Esophagus (tissue), 2 donors: Measurements from ENCODE around the gene ZNF215. TPM values are rescaled to one million over a fixed set of nuclear protein-coding genes. Genes with fewer than 3 reads are reported as not detected.
A peak's percentile ranks its signal among the peaks of the same experiment; 100 is the strongest.
"Not testable (repeated sequence)": the region's sequence is repeated elsewhere in the genome, so short reads cannot be mapped to it uniquely, and the experiment has no call there.

Source experiments
- H3K27ac ChIP-seq, 2 donors: one replicate each; pipeline ENCODE4 v1.5.1; 2013; ENCODE audit warnings: low read depth in 2 of 2, mild to moderate bottlenecking in 2 of 2, inconsistent platforms in 1 of 2, low read length in 1 of 2, moderate library complexity in 1 of 2
- H3K27me3 ChIP-seq, 2 donors: one replicate each; pipeline ENCODE4 v1.6.1; 2013; ENCODE audit warnings: low read length in 2 of 2, control low read depth in 1 of 2, mild to moderate bottlenecking in 1 of 2; ENCODE audit not compliant: insufficient read depth in 2 of 2, control insufficient read depth in 1 of 2
- H3K36me3 ChIP-seq, 2 donors: one replicate each; pipeline ENCODE4 v1.6.1; 2013; ENCODE audit warnings: low read length in 1 of 2; ENCODE audit not compliant: control insufficient read depth in 2 of 2, insufficient read depth in 2 of 2
- H3K4me1 ChIP-seq, 2 donors: one replicate each; pipeline ENCODE4 v1.6.1; 2013; ENCODE audit warnings: low read length in 1 of 2; ENCODE audit not compliant: control insufficient read depth in 2 of 2, insufficient read depth in 2 of 2
- H3K4me3 ChIP-seq, 2 donors: one replicate each; pipeline ENCODE4 v1.5.1; 2013; ENCODE audit warnings: low read length in 2 of 2, mild to moderate bottlenecking in 2 of 2, low read depth in 1 of 2, moderate library complexity in 1 of 2
- H3K9me3 ChIP-seq, 2 donors: one replicate each; pipeline ENCODE4 v1.6.1; 2013; ENCODE audit warnings: mild to moderate bottlenecking in 2 of 2, low read depth in 1 of 2, low read length in 1 of 2, moderate library complexity in 1 of 2; ENCODE audit not compliant: control insufficient read depth in 2 of 2, insufficient read depth in 1 of 2
- WGBS, 2 donors: extraction: QIAGEN DNeasy Blood & Tissue Kit; methylation state at CpG; one replicate each; pipeline ENCODE4 v1.1.7; 2013; 5-methylcytosine and 5-hydroxymethylcytosine counted together
- polyA plus RNA-seq, 2 donors: library from polyadenylated mRNA; stranded (reverse); fragments of 200-250 nt; gene quantifications; one replicate each; pipeline ENCODE4 v1.2.3, GENCODE V29; 2013
- donor health status: healthy with polysubstance abuse.
- donor health status: Bipolar disorder and iron deficiency.

The ZNF215 gene
- polyA plus RNA-seq, 2 donors, result 0.61 to 0.77 TPM

- Histone ChIP-seq H3K27me3 (no peaks in the 10 kb centered on the region), H3K4me1 (no peaks in the 10 kb centered on the region), H3K36me3 (no peaks in the 10 kb centered on the region), H3K4me3 (no peak overlapping the region), H3K27ac (no peak overlapping the region), H3K9me3 (no peaks in the 10 kb centered on the region)
- 59 to 60% methylated on average over 2 of the region's 2 CpGs for WGBS, 2 donors
These were observed 25.8 kb upstream of the ZNF215 start for GRCh38 chr11:6900327-6900999.

- H3K9me3 ChIP-seq, H3K4me3 ChIP-seq, H3K36me3 ChIP-seq, H3K27me3 ChIP-seq, H3K27ac ChIP-seq, H3K4me1 ChIP-seq: not testable (repeated sequence)
- 82 to 83% methylated on average over 13 of the region's 13 CpGs for WGBS, 2 donors
These were observed 21.4 kb upstream of the ZNF215 start for GRCh38 chr11:6904804-6905203.

- no peaks in the 10 kb centered on the region for H3K9me3 ChIP-seq
- H3K27me3 ChIP-seq, result no peaks in the 10 kb centered on the region
- H3K4me3 ChIP-seq, result no peak overlapping the region
- 94% methylated on average over 3 of the region's 3 CpGs for WGBS, 2 donors
- no peaks in the 10 kb centered on the region for H3K36me3 ChIP-seq
- no peak overlapping the region for H3K27ac ChIP-seq
- H3K4me1 ChIP-seq, result no peaks in the 10 kb centered on the region
These were observed 14.8 kb upstream of the ZNF215 start for GRCh38 chr11:6911378-6911777.

GRCh38 chr11:6911948-6912347 is 14.3 kb upstream of the ZNF215 start:
- no peak overlapping the region for H3K27ac ChIP-seq
- H3K4me3 ChIP-seq, result no peak overlapping the region
- no peaks in the 10 kb centered on the region for H3K9me3 ChIP-seq
- no peaks in the 10 kb centered on the region for H3K36me3 ChIP-seq
- H3K27me3 ChIP-seq, result no peaks in the 10 kb centered on the region
- no peaks in the 10 kb centered on the region for H3K4me1 ChIP-seq
- 38 to 42% methylated on average over 3 of the region's 3 CpGs for whole genome bisulfite sequencing, 2 donors

- Histone ChIP-seq H3K27me3 (no peaks in the 10 kb centered on the region), H3K4me3 (no peak overlapping the region), H3K9me3 (no peaks in the 10 kb centered on the region), H3K36me3 (no peaks in the 10 kb centered on the region), H3K4me1 (no peaks in the 10 kb centered on the region), H3K27ac (no peak overlapping the region)
- 42 to 51% methylated on average over 2 of the region's 2 CpGs for WGBS, 2 donors
These were observed 6.5 kb upstream of the ZNF215 start for GRCh38 chr11:6919698-6920097.

- Histone ChIP-seq H3K27ac (no peak within 1 kb of the TSS), H3K9me3 (no peaks in the 10 kb centered on the region), H3K4me1 (no peaks in the 10 kb centered on the region), H3K4me3 (no peak within 1 kb of the TSS), H3K27me3 (no peaks in the 10 kb centered on the region), H3K36me3 (no peaks in the 10 kb centered on the region)
- WGBS, 2 donors, result 92 to 100% methylated on average over 1 of the region's 1 CpG
These were observed 5.5 kb upstream of the ZNF215 start, which contains the start of gene OR2D3 for GRCh38 chr11:6920702-6921101. TSS of gene OR2D3 (plus strand) at chr11:6921002. CDS start at chr11:6921002, 0 bp downstream.

- peaks cover 0 to 6% of the 10 kb centered on the region in 2 donors for H3K4me1 ChIP-seq
- no peak overlapping the region for H3K4me3 ChIP-seq
- no peaks in the 10 kb centered on the region for H3K9me3 ChIP-seq
- no peaks in the 10 kb centered on the region for H3K27me3 ChIP-seq
- no peaks in the 10 kb centered on the region for H3K36me3 ChIP-seq
- no peak overlapping the region for H3K27ac ChIP-seq
These were observed 1.1 kb upstream of the ZNF215 start for GRCh38 chr11:6925007-6925577.

- Histone ChIP-seq H3K27ac (no peak overlapping the region), H3K4me1 (peaks cover 0 to 6% of the 10 kb centered on the region in 2 donors), H3K36me3 (no peaks in the 10 kb centered on the region), H3K27me3 (no peaks in the 10 kb centered on the region), H3K4me3 (peak overlapping the region; percentile 64 to 76), H3K9me3 (no peaks in the 10 kb centered on the region)
- WGBS, 2 donors, result 59 to 63% methylated on average over 2 of the region's 2 CpGs
These were observed 504 bp upstream of the ZNF215 start for GRCh38 chr11:6925636-6926207.

- Histone ChIP-seq H3K27ac (no peak overlapping the region), H3K27me3 (no peaks in the 10 kb centered on the region), H3K36me3 (no peaks in the 10 kb centered on the region), H3K9me3 (no peaks in the 10 kb centered on the region), H3K4me1 (peaks cover 0 to 6% of the 10 kb centered on the region in 2 donors), H3K4me3 (peak overlapping the region; percentile 64 to 76)
- WGBS, 2 donors, result 9 to 12% methylated on average over 11 of the region's 11 CpGs
These were observed 898 bp downstream of the ZNF215 start for GRCh38 chr11:6927030-6927617.
